ENCODE data around the gene PBX1. TPM values are rescaled to one million over a fixed set of nuclear protein-coding genes. Genes with fewer than 3 reads are reported as not detected.
"Not testable (repeated sequence)": the region's sequence is repeated elsewhere in the genome, so short reads cannot be mapped to it uniquely, and the experiment has no call there.

The PBX1 gene
- total RNA-seq, 1 experiment from 2014 or later: 18.5 TPM

GRCh38 chr1:164638492-164639202 is 79.7 kb downstream of the PBX1 start:
- Histone ChIP-seq H3K9me3 (replicated peaks) (no peaks in the 10 kb centered on the region), H3K27me3 (replicated peaks) (no peaks in the 10 kb centered on the region), H3K36me3 (no peaks in the 10 kb centered on the region), H3K4me3 (no peak overlapping the region), H3K4me1 (replicated peaks) (peaks cover 14% of the 10 kb centered on the region), H3K27ac (no peak overlapping the region)
- no peak for DNase-seq (ENCODE audit: low read depth in 1 of 2, low spot score in 2 of 2)

- H3K27ac ChIP-seq: no peak overlapping the region
- no peaks in the 10 kb centered on the region for H3K27me3 ChIP-seq (replicated peaks)
- H3K9me3 ChIP-seq (replicated peaks): no peaks in the 10 kb centered on the region
- H3K36me3 ChIP-seq: no peaks in the 10 kb centered on the region
- no peak for DNase-seq (ENCODE audit: low read depth in 1 of 2, low spot score in 2 of 2)
- peaks cover 14% of the 10 kb centered on the region for H3K4me1 ChIP-seq (replicated peaks)
- no peak overlapping the region for H3K4me3 ChIP-seq
These were observed 81.8 kb downstream of the PBX1 start for GRCh38 chr1:164640686-164641352.

- no peaks in the 10 kb centered on the region for H3K27me3 ChIP-seq (replicated peaks)
- H3K4me3 ChIP-seq: no peak overlapping the region
- no peaks in the 10 kb centered on the region for H3K9me3 ChIP-seq (replicated peaks)
- H3K4me1 ChIP-seq (replicated peaks): peaks cover 14% of the 10 kb centered on the region
- no peak for DNase-seq (ENCODE audit: low read depth in 1 of 2, low spot score in 2 of 2)
- H3K36me3 ChIP-seq: no peaks in the 10 kb centered on the region
- no peak overlapping the region for H3K27ac ChIP-seq
These were observed 82.4 kb downstream of the PBX1 start for GRCh38 chr1:164641353-164641730.

GRCh38 chr1:164643018-164643417 is 84.0 kb downstream of the PBX1 start:
- no peaks in the 10 kb centered on the region for H3K9me3 ChIP-seq (replicated peaks)
- H3K27me3 ChIP-seq (replicated peaks): no peaks in the 10 kb centered on the region
- H3K4me1 ChIP-seq (replicated peaks): peaks cover 5% of the 10 kb centered on the region
- H3K4me3 ChIP-seq: no peak overlapping the region
- H3K36me3 ChIP-seq: no peaks in the 10 kb centered on the region
- DNase-seq (ENCODE audit: low read depth in 1 of 2, low spot score in 2 of 2): no peak
- H3K27ac ChIP-seq: no peak overlapping the region

- H3K4me3 ChIP-seq: no peak overlapping the region
- H3K27me3 ChIP-seq (replicated peaks): no peaks in the 10 kb centered on the region
- DNase-seq (ENCODE audit: low read depth in 1 of 2, low spot score in 2 of 2): no peak
- H3K27ac ChIP-seq: no peak overlapping the region
- H3K4me1 ChIP-seq (replicated peaks): 0 out of 2 replicates have a peak, but pooled peaks cover 5% of the 10 kb centered on the region
- no peaks in the 10 kb centered on the region for H3K36me3 ChIP-seq
- H3K9me3 ChIP-seq (replicated peaks): no peaks in the 10 kb centered on the region
These were observed 85.3 kb downstream of the PBX1 start for GRCh38 chr1:164644268-164644667.

- Histone ChIP-seq H3K9me3 (replicated peaks) (no peaks in the 10 kb centered on the region), H3K27ac (no peak overlapping the region), H3K36me3 (no peaks in the 10 kb centered on the region), H3K4me1 (replicated peaks) (0 out of 2 replicates have a peak, but pooled peaks cover 5% of the 10 kb centered on the region), H3K4me3 (no peak overlapping the region), H3K27me3 (replicated peaks) (no peaks in the 10 kb centered on the region)
- no peak for DNase-seq (ENCODE audit: low read depth in 1 of 2, low spot score in 2 of 2)
These were observed 86.0 kb downstream of the PBX1 start for GRCh38 chr1:164644774-164645644.

GRCh38 chr1:164645921-164646320 is 86.9 kb downstream of the PBX1 start:
- Histone ChIP-seq H3K36me3 (no peaks in the 10 kb centered on the region), H3K4me3 (no peak overlapping the region), H3K27me3 (replicated peaks) (no peaks in the 10 kb centered on the region), H3K4me1 (replicated peaks) (0 out of 2 replicates have a peak, but pooled peaks cover 5% of the 10 kb centered on the region), H3K9me3 (replicated peaks) (no peaks in the 10 kb centered on the region), H3K27ac (no peak overlapping the region)
- no peak for DNase-seq (ENCODE audit: low read depth in 1 of 2, low spot score in 2 of 2)

- Histone ChIP-seq H3K27ac (no peak overlapping the region), H3K9me3 (replicated peaks) (no peaks in the 10 kb centered on the region), H3K4me3 (no peak overlapping the region), H3K4me1 (replicated peaks) (peaks cover 6% of the 10 kb centered on the region), H3K27me3 (replicated peaks) (no peaks in the 10 kb centered on the region), H3K36me3 (no peaks in the 10 kb centered on the region)
- no peak for DNase-seq (ENCODE audit: low read depth in 1 of 2, low spot score in 2 of 2)
These were observed 88.2 kb downstream of the PBX1 start for GRCh38 chr1:164647211-164647610.

GRCh38 chr1:164648636-164649035 is 89.7 kb downstream of the PBX1 start:
- peaks cover 6% of the 10 kb centered on the region for H3K4me1 ChIP-seq (replicated peaks)
- no peaks in the 10 kb centered on the region for H3K36me3 ChIP-seq
- H3K27me3 ChIP-seq (replicated peaks): no peaks in the 10 kb centered on the region
- no peak overlapping the region for H3K27ac ChIP-seq
- H3K9me3 ChIP-seq (replicated peaks): no peaks in the 10 kb centered on the region
- DNase-seq (ENCODE audit: low read depth in 1 of 2, low spot score in 2 of 2): no peak
- no peak overlapping the region for H3K4me3 ChIP-seq

- Histone ChIP-seq H3K4me3 (no peak overlapping the region), H3K9me3 (replicated peaks) (no peaks in the 10 kb centered on the region)
These were observed 90.2 kb downstream of the PBX1 start for GRCh38 chr1:164649146-164649545.

GRCh38 chr1:164650531-164650930 is 91.5 kb downstream of the PBX1 start:
- Histone ChIP-seq H3K27ac (no peak overlapping the region), H3K9me3 (replicated peaks) (no peaks in the 10 kb centered on the region), H3K27me3 (replicated peaks) (no peaks in the 10 kb centered on the region), H3K4me3 (no peak overlapping the region), H3K4me1 (replicated peaks) (peaks cover 6% of the 10 kb centered on the region), H3K36me3 (no peaks in the 10 kb centered on the region)
- no peak for DNase-seq (ENCODE audit: low read depth in 1 of 2, low spot score in 2 of 2)

More at GRCh38 chr1:164649146-164649545, 90.2 kb downstream of the PBX1 start:
- no peak overlapping the region for H3K27ac ChIP-seq
- H3K36me3 ChIP-seq: no peaks in the 10 kb centered on the region
- H3K27me3 ChIP-seq (replicated peaks): no peaks in the 10 kb centered on the region
- H3K4me1 ChIP-seq (replicated peaks): peaks cover 6% of the 10 kb centered on the region
- DNase-seq (ENCODE audit: low read depth in 1 of 2, low spot score in 2 of 2): no peak

- H3K4me3 ChIP-seq: no peak overlapping the region
- no peak overlapping the region for H3K27ac ChIP-seq
- H3K27me3 ChIP-seq (replicated peaks): no peaks in the 10 kb centered on the region
- DNase-seq (ENCODE audit: low read depth in 1 of 2, low spot score in 2 of 2): peak in 1 of 2 experiments; percentile 27
- no peaks in the 10 kb centered on the region for H3K36me3 ChIP-seq
- H3K4me1 ChIP-seq (replicated peaks): peaks cover 6% of the 10 kb centered on the region
- H3K9me3 ChIP-seq (replicated peaks): no peaks in the 10 kb centered on the region
These were observed 92.5 kb downstream of the PBX1 start for GRCh38 chr1:164651351-164651951.

- H3K27me3 ChIP-seq (replicated peaks); H3K36me3 ChIP-seq; H3K4me3 ChIP-seq; DNase-seq (ENCODE audit: low read depth in 1 of 2, low spot score in 2 of 2); H3K27ac ChIP-seq; H3K9me3 ChIP-seq (replicated peaks); H3K4me1 ChIP-seq (replicated peaks): not testable (repeated sequence)
These were observed 94.0 kb downstream of the PBX1 start for GRCh38 chr1:164652969-164653368.

Measured in SJSA1 (cell line).